ENCODE results near the gene PGLYRP3. TPM values are rescaled to one million over a fixed set of nuclear protein-coding genes. Genes with fewer than 3 reads are reported as not detected.
A peak's percentile ranks its signal among the peaks of the same experiment; 100 is the strongest.

The PGLYRP3 gene
- total RNA-seq, 6 donors from 2014 or later = not detected

GRCh38 chr1:153360190-153360589, 47.4 kb upstream of the PGLYRP3 start:
- H3K27ac ChIP-seq = peak overlapping the region; percentile 78 to 84 (median 80)
- H3K4me3 ChIP-seq = peak overlapping the region in 2 of 4 donors; percentile 36 to 45
- no peak for TF ChIP-seq POLR2AphosphoS5 (IDR thresholded peaks at IDR 0.05)
- TF ChIP-seq CTCF (IDR thresholded peaks at IDR 0.05) = no peak
- no peak for TF ChIP-seq POLR2A (IDR thresholded peaks at IDR 0.05)
- TF ChIP-seq EP300 (IDR thresholded peaks at IDR 0.05) = no peak
- H3K36me3 ChIP-seq = no peaks in the 10 kb centered on the region
- 70 to 79% methylated on average over 2 of the region's 2 CpGs for WGBS, 2 donors
- H3K9me3 ChIP-seq = no peaks in the 10 kb centered on the region
- no peaks in the 10 kb centered on the region for H3K27me3 ChIP-seq
- H3K4me1 ChIP-seq = peaks cover 3 to 30% (median 20%) of the 10 kb centered on the region in 4 donors
- no peak for DNase-seq
- no peak for ATAC-seq (ENCODE audit: low FRiP score in 2 of 2)

DNA sequence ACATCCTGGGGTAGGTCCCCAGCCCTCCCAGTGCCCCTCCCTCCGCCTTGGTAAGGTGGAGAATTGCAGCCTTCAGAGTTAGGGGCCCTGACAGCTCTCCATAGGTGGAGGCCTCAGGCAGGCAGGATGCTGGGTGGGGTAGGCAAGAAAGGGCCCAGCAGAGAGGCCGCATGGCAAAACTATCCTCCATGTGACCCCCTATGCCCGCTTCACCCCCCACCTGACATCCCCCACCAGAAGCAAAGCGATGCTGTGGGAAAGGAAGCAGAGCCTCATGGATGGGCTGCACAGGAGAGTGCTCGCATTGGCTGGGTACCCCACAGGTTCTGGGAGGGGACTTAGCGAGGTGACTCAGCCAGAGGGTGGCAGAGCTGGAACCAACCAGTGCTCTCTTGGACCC, 46.5 kb upstream of the PGLYRP3 start:
- Histone ChIP-seq H3K9me3 (no peaks in the 10 kb centered on the region), H3K36me3 (no peaks in the 10 kb centered on the region), H3K27ac (peak overlapping the region; percentile 78 to 84 (median 80)), H3K27me3 (no peaks in the 10 kb centered on the region), H3K4me3 (peak overlapping the region in 3 of 4 donors; percentile 23 to 45 (median 36)), H3K4me1 (peaks cover 3 to 30% (median 20%) of the 10 kb centered on the region in 4 donors)
- ATAC-seq (ENCODE audit: low FRiP score in 2 of 2) = no peak
- 88 to 97% methylated on average over 6 of the region's 6 CpGs for WGBS, 2 donors
- no peak for DNase-seq
- TF ChIP-seq POLR2AphosphoS5 (IDR thresholded peaks at IDR 0.05) (no peak), CTCF (IDR thresholded peaks at IDR 0.05) (no peak), EP300 (IDR thresholded peaks at IDR 0.05) (no peak), POLR2A (IDR thresholded peaks at IDR 0.05) (no peak)

DNA sequence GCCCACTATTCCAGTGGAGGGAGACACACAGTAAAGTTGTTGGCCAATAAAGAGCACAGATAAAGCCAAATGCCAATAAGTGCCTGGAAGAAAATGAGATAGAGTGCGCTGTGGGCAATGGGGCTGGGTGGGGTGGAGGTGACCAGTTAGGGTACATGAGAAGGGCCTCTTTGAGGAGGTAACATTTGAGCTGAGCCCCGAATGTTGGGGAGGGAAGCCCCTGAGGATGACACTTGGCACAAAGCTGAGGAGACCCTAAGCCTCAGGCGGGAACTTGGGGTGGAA, 45.9 kb upstream of the PGLYRP3 start:
- H3K36me3 ChIP-seq = no peaks in the 10 kb centered on the region
- peak overlapping the region in 3 of 4 donors; percentile 23 to 45 (median 36) for H3K4me3 ChIP-seq
- H3K4me1 ChIP-seq = peaks cover 3 to 30% (median 20%) of the 10 kb centered on the region in 4 donors
- no peaks in the 10 kb centered on the region for H3K27me3 ChIP-seq
- TF ChIP-seq CTCF (IDR thresholded peaks at IDR 0.05) (no peak), POLR2A (IDR thresholded peaks at IDR 0.05) (no peak), EP300 (IDR thresholded peaks at IDR 0.05) (no peak)
- no peak for ATAC-seq (ENCODE audit: low FRiP score in 2 of 2)
- H3K9me3 ChIP-seq = no peaks in the 10 kb centered on the region
- DNase-seq = no peak
- peak overlapping the region; percentile 78 to 84 (median 80) for H3K27ac ChIP-seq
- 84 to 90% methylated on average over 3 of the region's 3 CpGs for WGBS, 2 donors

GRCh38 chr1:153357853-153358690, 45.3 kb upstream of the PGLYRP3 start, which contains the start of gene S100A9:
TSS of gene S100A9 (plus strand) at chr1:153357854. CDS start at chr1:153358284, 430 bp downstream.
- peak within 1 kb of the TSS in 3 of 4 donors; percentile 23 to 45 (median 36) for H3K4me3 ChIP-seq
- peaks cover 3 to 30% (median 20%) of the 10 kb centered on the region in 4 donors for H3K4me1 ChIP-seq

GRCh38 chr1:153357076-153357852, 44.5 kb upstream of the PGLYRP3 start:
- peak; percentile 76 to 89 for ATAC-seq (ENCODE audit: low FRiP score in 2 of 2)
- Histone ChIP-seq H3K4me1 (peaks cover 3 to 30% (median 20%) of the 10 kb centered on the region in 4 donors), H3K36me3 (no peaks in the 10 kb centered on the region), H3K9me3 (no peaks in the 10 kb centered on the region), H3K27me3 (no peaks in the 10 kb centered on the region), H3K4me3 (peak overlapping the region in 3 of 4 donors; percentile 23 to 45 (median 36)), H3K27ac (peak overlapping the region; percentile 78 to 84 (median 80))
- peak in 1 of 2 donors; percentile 94 for DNase-seq
- 37 to 55% methylated on average over 10 of the region's 10 CpGs for WGBS, 2 donors
- TF ChIP-seq CTCF (IDR thresholded peaks at IDR 0.05) (no peak), POLR2A (IDR thresholded peaks at IDR 0.05) (peak in 1 of 4 donors; percentile 79), EP300 (IDR thresholded peaks at IDR 0.05) (peak in 2 of 4 donors; percentile 49 to 50), POLR2AphosphoS5 (IDR thresholded peaks at IDR 0.05) (peak; percentile 89 to 95)

More at GRCh38 chr1:153357853-153358690, 45.3 kb upstream of the PGLYRP3 start, which contains the start of gene S100A9:
- H3K9me3 ChIP-seq = no peaks in the 10 kb centered on the region
- WGBS, 2 donors = 60 to 66% methylated on average over 11 of the region's 11 CpGs
- no peak for DNase-seq
- H3K27me3 ChIP-seq = no peaks in the 10 kb centered on the region
- H3K27ac ChIP-seq = peak within 1 kb of the TSS; percentile 78 to 84 (median 80)
- no peaks in the 10 kb centered on the region for H3K36me3 ChIP-seq
- peak in 1 of 2 donors; percentile 10 for ATAC-seq (ENCODE audit: low FRiP score in 2 of 2)
- no peak for TF ChIP-seq POLR2AphosphoS5 (IDR thresholded peaks at IDR 0.05)
- TF ChIP-seq POLR2A (IDR thresholded peaks at IDR 0.05) = peak in 1 of 4 donors; percentile 55

Measured in upper lobe of left lung (tissue), 6 donors.